GM13977 (cell line): ENCODE measurements around the gene ABCA1.
A peak's percentile ranks its signal among the peaks of the same experiment; 100 is the strongest.
"Not testable (repeated sequence)": the region's sequence is repeated elsewhere in the genome, so short reads cannot be mapped to it uniquely, and the experiment has no call there.

ENCODE experiments used
- DNase-seq: peaks from one replicate; pipeline ENCODE4 v3.0.0; 2012; ENCODE audit warnings: low spot score
- CTCF ChIP-seq: IDR thresholded peaks from 2 replicates; pipeline ENCODE4 v1.5.1; 2012; ENCODE audit warnings: mild to moderate bottlenecking, control low read depth; ENCODE audit not compliant: insufficient read depth; ENCODE audit errors: extremely low read depth, missing control alignments
- in situ Hi-C: fragments of 300-500 bp; cut with MboI; formaldehyde crosslinking; loops from one replicate; pipeline ENCODE4 v1.12.0; 2022; ENCODE audit warnings: low sequenced_read_pairs, low pct_unique_long_range_greater_than_20kb, mixed read lengths, inconsistent platforms; ENCODE audit not compliant: unreplicated experiment

Gene ABCA1

GRCh38 chr9:104927912-104928740 lies at the start of gene ABCA1:
ABCA1 (minus strand) TSS chr9:104928155; CDS start chr9:104903679, 24,476 bp downstream.
- peak; percentile 80 for DNase-seq
- in situ Hi-C loops = no loop called here

GRCh38 chr9:104977580-104977979 lies 49.6 kb upstream of the ABCA1 start:
- TF ChIP-seq CTCF = no peak
- in situ Hi-C loops = no loop called here
- DNase-seq = no peak

More at GRCh38 chr9:104927912-104928740, at the start of gene ABCA1:
- TF ChIP-seq CTCF = no peak

- DNase-seq = no peak
- no peak for TF ChIP-seq CTCF
- in situ Hi-C loops = no loop called here
These were observed 49.2 kb upstream of the ABCA1 start for GRCh38 chr9:104977168-104977567.

GRCh38 chr9:104975966-104976595 lies 48.1 kb upstream of the ABCA1 start:
- DNase-seq, in situ Hi-C loops: not testable (repeated sequence)

- in situ Hi-C loops = no loop called here
- no peak for DNase-seq
- TF ChIP-seq CTCF = no peak
These were observed 46.4 kb upstream of the ABCA1 start for GRCh38 chr9:104974053-104974962.

- no peak for TF ChIP-seq CTCF
- in situ Hi-C loops = no loop called here
- no peak for DNase-seq
These were observed 44.4 kb upstream of the ABCA1 start for GRCh38 chr9:104972242-104972866.
